Ovary (tissue), 3 donors: Measurements from ENCODE around the gene ASTL.

ENCODE experiments used
- CTCF ChIP-seq, 3 donors: fragments of 450-650 bp in 2 of 3; fragments of 200-600 bp in 1 of 3; IDR thresholded peaks; one replicate each; pipeline versions ENCODE4 v1.5.1 to v1.8.0; 2016 to 2022; ENCODE audit warnings: antibody characterized with exemption in 3 of 3, mild to moderate bottlenecking in 1 of 3
- EP300 ChIP-seq: sonication (generic); formaldehyde crosslinking; IDR thresholded peaks from one replicate; pipeline ENCODE4 v1.6.1; 2017; ENCODE audit warnings: antibody characterized with exemption
- POLR2A ChIP-seq: fragments of 450-650 bp; IDR thresholded peaks from one replicate; pipeline ENCODE4 v1.6.1; 2017; ENCODE audit warnings: antibody characterized with exemption, mild to moderate bottlenecking, moderate library complexity
- donor health status: DM: no; HTN: no; CAD: no.

GRCh38 chr2:96156011-96156820 lies 17.9 kb upstream of the ASTL start:
- TF ChIP-seq CTCF (IDR thresholded peaks at IDR 0.05) (no peak), POLR2A (no peak), EP300 (no peak)
